HG03280 (cell line): ENCODE measurements around the gene DIAPH2.
A peak's percentile ranks its signal among the peaks of the same experiment; 100 is the strongest.

Experiments
- ATAC-seq: cut with Tn5 transposase; IDR thresholded peaks from one replicate; pipeline ENCODE4 v1.9.1; 2021; ENCODE audit warnings: mild to moderate bottlenecking, moderate library complexity; ENCODE audit not compliant: unreplicated experiment

DIAPH2 gene

GRCh38 chrX:96684339-96685209, at the start of gene DIAPH2:
DIAPH2 (plus strand) TSS chrX:96684842.
- ATAC-seq, result peak; percentile 92

- no peak for ATAC-seq
Measured at GRCh38 chrX:96650023-96650422, 34.6 kb upstream of the DIAPH2 start.

GRCh38 chrX:96655947-96656623, 28.6 kb upstream of the DIAPH2 start:
- no peak for ATAC-seq

GRCh38 chrX:96682516-96682915, 2.1 kb upstream of the DIAPH2 start:
- ATAC-seq, result no peak

GRCh38 chrX:96683997-96684338, 674 bp upstream of the DIAPH2 start:
- ATAC-seq, result no peak

- ATAC-seq, result peak; percentile 33
Measured at GRCh38 chrX:96685210-96686099, 813 bp downstream of the DIAPH2 start.

GRCh38 chrX:96687776-96688175, 3.1 kb downstream of the DIAPH2 start:
- no peak for ATAC-seq

GRCh38 chrX:96688789-96689188, 4.1 kb downstream of the DIAPH2 start:
- ATAC-seq, result no peak

GRCh38 chrX:96689991-96690390, 5.3 kb downstream of the DIAPH2 start:
- ATAC-seq, result no peak

- ATAC-seq, result no peak
Measured at GRCh38 chrX:96692454-96692853, 7.8 kb downstream of the DIAPH2 start.

GRCh38 chrX:96692890-96693289, 8.2 kb downstream of the DIAPH2 start:
- no peak for ATAC-seq

- no peak for ATAC-seq
Measured at GRCh38 chrX:96693407-96693806, 8.8 kb downstream of the DIAPH2 start.

GRCh38 chrX:96696462-96696861, 11.8 kb downstream of the DIAPH2 start:
- no peak for ATAC-seq

GRCh38 chrX:96700625-96701024, 16.0 kb downstream of the DIAPH2 start:
- no peak for ATAC-seq

- ATAC-seq, result no peak
Measured at GRCh38 chrX:96703379-96703778, 18.7 kb downstream of the DIAPH2 start.

- no peak for ATAC-seq
Measured at GRCh38 chrX:96703816-96704215, 19.2 kb downstream of the DIAPH2 start.

GRCh38 chrX:96704629-96705028, 20.0 kb downstream of the DIAPH2 start:
- ATAC-seq, result no peak

GRCh38 chrX:96705905-96706304, 21.3 kb downstream of the DIAPH2 start:
- no peak for ATAC-seq

- ATAC-seq, result no peak
Measured at GRCh38 chrX:96707804-96708203, 23.2 kb downstream of the DIAPH2 start.

GRCh38 chrX:96710031-96710430, 25.4 kb downstream of the DIAPH2 start:
- ATAC-seq, result no peak

GRCh38 chrX:96713303-96713702, 28.7 kb downstream of the DIAPH2 start:
- no peak for ATAC-seq
